Measurements from ENCODE around the gene BIN1. TPM values are rescaled to one million over a fixed set of nuclear protein-coding genes. Genes with fewer than 3 reads are reported as not detected.

The BIN1 gene
- total and polyA plus RNA-seq, 2 experiments from 2014 or later, result 23.9 to 33.0 TPM

DNA sequence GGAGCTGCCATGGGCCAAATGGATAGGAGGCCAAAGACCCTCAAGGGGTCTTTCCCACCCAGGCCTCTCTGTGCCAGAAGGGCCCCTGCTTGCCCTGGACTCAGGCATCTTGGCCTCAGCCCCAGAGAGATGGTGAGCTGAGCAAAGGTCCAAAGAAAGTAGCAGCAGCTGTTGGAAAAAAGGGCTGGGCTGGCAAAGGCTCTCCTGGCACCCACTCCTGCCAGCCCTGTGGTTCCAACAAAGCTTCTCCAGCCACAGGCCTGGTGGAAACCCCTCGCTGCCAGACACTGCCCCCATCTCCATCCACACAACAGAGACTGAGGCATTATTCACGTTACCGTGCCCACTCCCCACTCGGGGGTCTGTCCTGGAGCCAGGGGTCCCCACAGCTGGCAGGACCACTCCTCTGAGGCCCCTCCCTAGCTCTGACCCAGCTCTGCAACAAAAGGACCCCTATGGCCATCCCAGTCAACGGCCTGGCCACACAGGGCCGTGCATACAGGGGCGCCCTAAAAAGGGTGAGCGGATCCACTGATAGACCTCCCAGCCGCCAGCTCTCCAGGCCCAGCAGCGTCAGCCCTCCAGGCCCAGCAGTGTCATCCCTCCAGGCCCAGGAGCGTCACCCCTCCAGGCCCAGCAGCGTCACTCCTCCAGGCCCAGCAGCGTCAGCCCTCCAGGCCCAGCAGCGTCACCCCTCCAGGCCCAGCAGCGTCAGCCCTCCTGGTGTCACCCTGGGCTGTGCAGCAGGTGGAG lies 10.1 kb downstream of the BIN1 start:
- Histone ChIP-seq H3K27me3 (replicated peaks; ENCODE audit: insufficient read depth) (no peaks in the 10 kb centered on the region), H2AFZ (no peak overlapping the region), H3K36me3 (ENCODE audit: low read depth) (no peaks in the 10 kb centered on the region), H3K4me3 (no peak overlapping the region), H3K9me3 (ENCODE audit: low read depth) (no peaks in the 10 kb centered on the region), H4K20me1 (ENCODE audit: insufficient read depth) (0 out of 2 replicates have a peak, but pooled peaks cover 2% of the 10 kb centered on the region), H3K79me2 (ENCODE audit: insufficient read depth) (peaks cover 65% of the 10 kb centered on the region), H3F3A (ENCODE audit: insufficient read depth) (no peaks in the 10 kb centered on the region), H3K27ac (no peak overlapping the region), H3K4me2 (ENCODE audit: unreplicated experiment) (no peak overlapping the region), H3K9me2 (ENCODE audit: insufficient read depth) (no peaks in the 10 kb centered on the region), H3K4me1 (ENCODE audit: insufficient read depth) (peaks cover 22% of the 10 kb centered on the region), H3K9ac (no peak overlapping the region)
- in situ Hi-C loops (cut with MboI), result no loop called here
- WGBS, 2 experiments (ENCODE audit: low coverage in 1 of 2, low lambda C conversion rate in 2 of 2, missing lambda C conversion rate in 2 of 2), result 55 to 63% methylated on average over 15 of the region's 15 CpGs
- TF ChIP-seq EZH2phosphoT487 (IDR thresholded peaks at IDR 0.05; ENCODE audit: insufficient read depth, low read depth), result no peak
- TF ChIP-seq EZH2 (IDR thresholded peaks at IDR 0.05; ENCODE audit: insufficient read depth, poor library complexity, severe bottlenecking), result no peak
- DNase-seq, result no peak

DNA sequence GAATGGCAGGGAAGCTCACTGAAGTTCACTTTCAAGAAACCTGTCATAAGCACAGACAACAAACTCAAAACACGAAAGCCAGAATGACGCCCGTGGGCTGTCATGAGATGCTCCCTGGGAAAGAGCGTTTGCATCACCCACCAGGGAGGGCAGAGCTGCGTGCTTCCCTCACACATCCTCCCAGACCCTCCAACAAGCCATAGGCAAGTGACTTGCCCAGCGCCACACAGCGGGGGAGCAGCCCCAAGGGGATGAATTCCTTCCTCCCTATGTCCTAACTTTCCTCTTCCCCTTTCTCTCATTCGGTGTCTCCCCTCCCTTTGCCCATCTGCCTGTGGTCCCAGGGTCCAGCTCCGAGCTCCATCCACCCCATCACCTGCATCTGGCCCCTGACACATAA lies 10.7 kb downstream of the BIN1 start:
- Histone ChIP-seq H3K79me2 (ENCODE audit: insufficient read depth) (peaks cover 58% of the 10 kb centered on the region), H3F3A (ENCODE audit: insufficient read depth) (no peaks in the 10 kb centered on the region), H3K4me1 (ENCODE audit: insufficient read depth) (peaks cover 21% of the 10 kb centered on the region), H4K20me1 (ENCODE audit: insufficient read depth) (0 out of 2 replicates have a peak, but pooled peaks cover 2% of the 10 kb centered on the region), H3K4me3 (no peak overlapping the region), H3K4me2 (ENCODE audit: unreplicated experiment) (no peak overlapping the region), H3K27ac (no peak overlapping the region), H3K9ac (no peak overlapping the region), H2AFZ (no peak overlapping the region), H3K27me3 (replicated peaks; ENCODE audit: insufficient read depth) (no peaks in the 10 kb centered on the region), H3K9me2 (ENCODE audit: insufficient read depth) (no peaks in the 10 kb centered on the region), H3K36me3 (ENCODE audit: low read depth) (no peaks in the 10 kb centered on the region), H3K9me3 (ENCODE audit: low read depth) (no peaks in the 10 kb centered on the region)
- DNase-seq, result no peak
- in situ Hi-C loops (cut with MboI), result no loop called here
- TF ChIP-seq EZH2 (IDR thresholded peaks at IDR 0.05; ENCODE audit: insufficient read depth, poor library complexity, severe bottlenecking) (no peak), EZH2phosphoT487 (IDR thresholded peaks at IDR 0.05; ENCODE audit: insufficient read depth, low read depth) (no peak)
- 74 to 81% methylated on average over 9 of the region's 9 CpGs for WGBS, 2 experiments (ENCODE audit: low coverage in 1 of 2, low lambda C conversion rate in 2 of 2, missing lambda C conversion rate in 2 of 2)

- H3K27ac ChIP-seq, result no peak overlapping the region
- 0 out of 2 replicates have a peak, but pooled peaks cover 2% of the 10 kb centered on the region for H4K20me1 ChIP-seq (ENCODE audit: insufficient read depth)
Observed at GRCh38 chr2:127095784-127096183, 11.2 kb downstream of the BIN1 start.

GRCh38 chr2:127095367-127095641 lies 11.7 kb downstream of the BIN1 start:
- H3F3A ChIP-seq (ENCODE audit: insufficient read depth), result no peaks in the 10 kb centered on the region
- no peak overlapping the region for H3K4me2 ChIP-seq (ENCODE audit: unreplicated experiment)
- peaks cover 49% of the 10 kb centered on the region for H3K79me2 ChIP-seq (ENCODE audit: insufficient read depth)
- H2AFZ ChIP-seq, result no peak overlapping the region
- TF ChIP-seq EZH2 (IDR thresholded peaks at IDR 0.05; ENCODE audit: insufficient read depth, poor library complexity, severe bottlenecking), result no peak
- TF ChIP-seq EZH2phosphoT487 (IDR thresholded peaks at IDR 0.05; ENCODE audit: insufficient read depth, low read depth), result no peak
- no peak overlapping the region for H3K4me3 ChIP-seq
- H4K20me1 ChIP-seq (ENCODE audit: insufficient read depth), result 0 out of 2 replicates have a peak, but pooled peaks cover 2% of the 10 kb centered on the region
- no peaks in the 10 kb centered on the region for H3K9me3 ChIP-seq (ENCODE audit: low read depth)
- H3K4me1 ChIP-seq (ENCODE audit: insufficient read depth), result peaks cover 14% of the 10 kb centered on the region
- H3K27me3 ChIP-seq (replicated peaks; ENCODE audit: insufficient read depth), result no peaks in the 10 kb centered on the region
- no peak overlapping the region for H3K9ac ChIP-seq
- in situ Hi-C loops (cut with MboI), result no loop called here
- H3K27ac ChIP-seq, result no peak overlapping the region
- no peak for DNase-seq
- no peaks in the 10 kb centered on the region for H3K9me2 ChIP-seq (ENCODE audit: insufficient read depth)
- WGBS, 2 experiments (ENCODE audit: low coverage in 1 of 2, low lambda C conversion rate in 2 of 2, missing lambda C conversion rate in 2 of 2), result 97 to 100% methylated on average over 2 of the region's 2 CpGs
- H3K36me3 ChIP-seq (ENCODE audit: low read depth), result no peaks in the 10 kb centered on the region

More at GRCh38 chr2:127095784-127096183, 11.2 kb downstream of the BIN1 start:
- Histone ChIP-seq H3K9me3 (ENCODE audit: low read depth) (no peaks in the 10 kb centered on the region), H3K4me3 (no peak overlapping the region), H3K79me2 (ENCODE audit: insufficient read depth) (peaks cover 54% of the 10 kb centered on the region), H3K36me3 (ENCODE audit: low read depth) (no peaks in the 10 kb centered on the region), H3K4me1 (ENCODE audit: insufficient read depth) (peaks cover 16% of the 10 kb centered on the region), H3K4me2 (ENCODE audit: unreplicated experiment) (no peak overlapping the region), H3K27me3 (replicated peaks; ENCODE audit: insufficient read depth) (no peaks in the 10 kb centered on the region), H3F3A (ENCODE audit: insufficient read depth) (no peaks in the 10 kb centered on the region), H3K9me2 (ENCODE audit: insufficient read depth) (no peaks in the 10 kb centered on the region), H2AFZ (no peak overlapping the region), H3K9ac (no peak overlapping the region)
- DNase-seq, result no peak
- in situ Hi-C loops (cut with MboI), result no loop called here
- TF ChIP-seq EZH2 (IDR thresholded peaks at IDR 0.05; ENCODE audit: insufficient read depth, poor library complexity, severe bottlenecking) (no peak), EZH2phosphoT487 (IDR thresholded peaks at IDR 0.05; ENCODE audit: insufficient read depth, low read depth) (no peak)
- WGBS, 2 experiments (ENCODE audit: low coverage in 1 of 2, low lambda C conversion rate in 2 of 2, missing lambda C conversion rate in 2 of 2), result 92 to 96% methylated on average over 8 of the region's 8 CpGs
